WTC11 (cell line): ENCODE measurements around the gene IPO4.

Experiments used
- ATF1 ChIP-seq: sonication (generic); formaldehyde crosslinking; IDR thresholded peaks from 2 replicates; pipeline ENCODE4 v1.8.1; 2023; ENCODE audit warnings: mild to moderate bottlenecking, moderate library complexity, missing genetic modification reagents
- ATF3 ChIP-seq: sonication (generic); formaldehyde crosslinking; conservative IDR thresholded peaks from 2 replicates; pipeline ENCODE4 v1.8.1; 2022; ENCODE audit warnings: mild to moderate bottlenecking, missing genetic modification reagents
- CBFB ChIP-seq: sonication (generic); formaldehyde crosslinking; IDR thresholded peaks from 2 replicates; pipeline ENCODE4 v1.8.1; 2022; ENCODE audit warnings: mild to moderate bottlenecking, low read depth, missing genetic modification reagents
- CREB1 ChIP-seq: sonication (generic); formaldehyde crosslinking; IDR thresholded peaks from 2 replicates; pipeline ENCODE4 v1.8.0; 2023; ENCODE audit warnings: mild to moderate bottlenecking, missing genetic modification reagents
- CTCF ChIP-seq: fragments of 200-600 bp; IDR thresholded peaks from 2 replicates; pipeline ENCODE4 v1.8.0; 2022; ENCODE audit warnings: antibody characterized with exemption
- JUN ChIP-seq: sonication (generic); formaldehyde crosslinking; IDR thresholded peaks from 2 replicates; pipeline ENCODE4 v1.8.0; 2023; ENCODE audit warnings: mild to moderate bottlenecking, missing genetic modification reagents
- MAX ChIP-seq: sonication (generic); formaldehyde crosslinking; IDR thresholded peaks from 2 replicates; pipeline ENCODE4 v1.8.0; 2022; ENCODE audit warnings: mild to moderate bottlenecking, missing genetic modification reagents
- SOX15 ChIP-seq: fragments of 250-450 bp; sonication (Bioruptor Pico); IDR thresholded peaks from 2 replicates; pipeline ENCODE4 v1.9.0; 2021; ENCODE audit warnings: mild to moderate bottlenecking
- USF2 ChIP-seq: sonication (generic); formaldehyde crosslinking; IDR thresholded peaks from 2 replicates; pipeline ENCODE4 v1.8.1; 2023; ENCODE audit warnings: mild to moderate bottlenecking, missing genetic modification reagents, moderate library complexity
- ZNF416 ChIP-seq: fragments of 250-450 bp; sonication (Bioruptor Pico); IDR thresholded peaks from 2 replicates; pipeline ENCODE4 v1.9.0; 2021; ENCODE audit warnings: mild to moderate bottlenecking, inconsistent platforms

- no peak for TF ChIP-seq ZNF416 (CRISPR knock-in tag)
- no peak for TF ChIP-seq CBFB (CRISPR knock-in tag)
- TF ChIP-seq CTCF, result no peak
- no peak for TF ChIP-seq JUN (CRISPR knock-in tag)
- no peak for TF ChIP-seq CREB1 (CRISPR knock-in tag)
- TF ChIP-seq ATF1 (CRISPR knock-in tag), result no peak
- no peak for TF ChIP-seq USF2 (CRISPR knock-in tag)
- no peak for TF ChIP-seq MAX (CRISPR knock-in tag)
- no peak for TF ChIP-seq ATF3 (CRISPR knock-in tag)
- no peak for TF ChIP-seq SOX15 (CRISPR knock-in tag)
Measured at GRCh38 chr14:24189059-24189375, 401 bp upstream of the IPO4 start.
